NCI-H748 (cell line): Measurements from ENCODE around the gene CHMP1B.
A peak's percentile ranks its signal among the peaks of the same experiment; 100 is the strongest.
"Not testable (repeated sequence)": the region's sequence is repeated elsewhere in the genome, so short reads cannot be mapped to it uniquely, and the experiment has no call there.

ENCODE experiments used
- DNase-seq: peaks from one replicate; lab custom pipeline; 2025; ENCODE audit not compliant: unreplicated experiment; lab: John Stamatoyannopoulos, UW

CHMP1B gene

GRCh38 chr18:11839556-11839955 is 11.7 kb upstream of the CHMP1B start:
- no peak for DNase-seq

- DNase-seq: no peak
Measured at GRCh38 chr18:11840493-11840892, 10.7 kb upstream of the CHMP1B start.

- DNase-seq: no peak
Measured at GRCh38 chr18:11842562-11842961, 8.7 kb upstream of the CHMP1B start.

- no peak for DNase-seq
Measured at GRCh38 chr18:11844436-11844835, 6.8 kb upstream of the CHMP1B start.

GRCh38 chr18:11845654-11846053 is 5.6 kb upstream of the CHMP1B start:
- DNase-seq: no peak

GRCh38 chr18:11847811-11848210 is 3.4 kb upstream of the CHMP1B start:
- DNase-seq: no peak

GRCh38 chr18:11849279-11849678 is 1.9 kb upstream of the CHMP1B start:
- no peak for DNase-seq

GRCh38 chr18:11849841-11850634 is 1.2 kb upstream of the CHMP1B start:
- peak; percentile 78 for DNase-seq

- peak; percentile 80 for DNase-seq
Measured at GRCh38 chr18:11850821-11851145, 430 bp upstream of the CHMP1B start.

GRCh38 chr18:11851806-11852337 is 659 bp downstream of the CHMP1B start:
- DNase-seq: peak; percentile 56

- not testable (repeated sequence) for DNase-seq
Measured at GRCh38 chr18:11854554-11854953, 3.3 kb downstream of the CHMP1B start.

GRCh38 chr18:11857177-11857887 is 6.1 kb downstream of the CHMP1B start:
- no peak for DNase-seq

GRCh38 chr18:11859282-11859830 is 8.1 kb downstream of the CHMP1B start:
- DNase-seq: no peak

GRCh38 chr18:11859903-11860407 is 8.7 kb downstream of the CHMP1B start:
- DNase-seq: no peak

- DNase-seq: no peak
Measured at GRCh38 chr18:11860594-11861450, 9.6 kb downstream of the CHMP1B start.

GRCh38 chr18:11861583-11862288 is 10.5 kb downstream of the CHMP1B start:
- no peak for DNase-seq

GRCh38 chr18:11862468-11863137 is 11.4 kb downstream of the CHMP1B start:
- no peak for DNase-seq

GRCh38 chr18:11864471-11864870 is 13.3 kb downstream of the CHMP1B start:
- DNase-seq: no peak

- no peak for DNase-seq
Measured at GRCh38 chr18:11865071-11865470, 13.9 kb downstream of the CHMP1B start.

GRCh38 chr18:11866329-11866728 is 15.1 kb downstream of the CHMP1B start:
- DNase-seq: no peak
